Activated T-cell treated with anti-CD3 and anti-CD28 coated beads, Interleukin-2, amount 50 U/mL, for 72 hours (primary cell): Measurements from ENCODE around the gene SPTB. TPM values are rescaled to one million over a fixed set of nuclear protein-coding genes. Genes with fewer than 3 reads are reported as not detected.

ENCODE experiments used
- ATAC-seq, 2 donors: fragments of 150-1000 bp; cut with Tn5 transposase; replicated peaks in 1 of 2; 2 replicates each; pipeline ENCODE4 v1.10.0; 2021; ENCODE audit warnings: moderate library complexity in 2 of 2, mild to moderate bottlenecking in 1 of 2
- DNase-seq, 2 donors: peaks; one replicate each; pipeline ENCODE4 v3.0.0; 2021 to 2022; ENCODE audit warnings: mixed read lengths in 1 of 2
- H3K27ac Mint-ChIP-seq: one replicate; pipeline ENCODE4 v1.8.0; 2022; ENCODE audit warnings: mild to moderate bottlenecking, moderate library complexity, mixed read lengths
- H3K27me3 Mint-ChIP-seq: one replicate; pipeline ENCODE4 v1.8.0; 2022; ENCODE audit warnings: low read depth, mixed read lengths
- H3K36me3 Mint-ChIP-seq, 2 donors: one replicate each; pipeline ENCODE4 v1.8.0; 2022; ENCODE audit warnings: mixed read lengths in 2 of 2, mild to moderate bottlenecking in 1 of 2; ENCODE audit not compliant: insufficient read depth in 2 of 2
- H3K4me1 Mint-ChIP-seq: one replicate; pipeline ENCODE4 v1.8.0; 2022; ENCODE audit warnings: low read depth, mixed read lengths
- H3K4me3 Mint-ChIP-seq, 2 donors: one replicate each; pipeline ENCODE4 v1.8.0; 2022; ENCODE audit warnings: mild to moderate bottlenecking in 2 of 2, mixed read lengths in 2 of 2, moderate library complexity in 2 of 2
- H3K9me3 Mint-ChIP-seq, 2 donors: one replicate each; pipeline ENCODE4 v1.8.0; 2022; ENCODE audit warnings: mixed read lengths in 2 of 2
- total RNA-seq, 2 donors: library from RNA; stranded (reverse); gene quantifications; one replicate each; pipeline ENCODE4 v1.2.3, GENCODE V29; 2022

Gene SPTB
- total RNA-seq, 2 donors from 2014 or later: 0.23 to 0.70 TPM

DNA sequence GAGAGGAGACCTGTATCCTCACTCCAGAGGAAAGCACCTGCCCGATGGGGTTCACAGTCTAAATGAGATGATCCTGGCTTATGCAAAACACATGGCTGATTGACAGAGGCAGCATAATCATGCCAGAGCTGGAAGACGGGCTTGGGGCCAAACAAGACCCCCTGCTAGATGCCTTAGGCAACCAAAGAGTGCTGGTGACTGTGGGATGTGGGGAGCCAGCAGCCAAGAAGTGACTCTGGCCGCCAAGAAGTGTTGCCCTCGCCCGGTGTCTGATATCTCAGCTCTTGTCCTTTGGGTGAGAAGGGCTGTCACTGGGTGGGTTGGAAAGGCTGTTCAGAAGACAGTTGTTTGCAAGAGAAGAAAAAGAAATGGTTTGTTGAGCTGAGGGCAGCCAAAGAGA, 118.8 kb downstream of the SPTB start:
- H3K9me3 Mint-ChIP-seq: no peaks in the 10 kb centered on the region
- ATAC-seq: no peak

DNA sequence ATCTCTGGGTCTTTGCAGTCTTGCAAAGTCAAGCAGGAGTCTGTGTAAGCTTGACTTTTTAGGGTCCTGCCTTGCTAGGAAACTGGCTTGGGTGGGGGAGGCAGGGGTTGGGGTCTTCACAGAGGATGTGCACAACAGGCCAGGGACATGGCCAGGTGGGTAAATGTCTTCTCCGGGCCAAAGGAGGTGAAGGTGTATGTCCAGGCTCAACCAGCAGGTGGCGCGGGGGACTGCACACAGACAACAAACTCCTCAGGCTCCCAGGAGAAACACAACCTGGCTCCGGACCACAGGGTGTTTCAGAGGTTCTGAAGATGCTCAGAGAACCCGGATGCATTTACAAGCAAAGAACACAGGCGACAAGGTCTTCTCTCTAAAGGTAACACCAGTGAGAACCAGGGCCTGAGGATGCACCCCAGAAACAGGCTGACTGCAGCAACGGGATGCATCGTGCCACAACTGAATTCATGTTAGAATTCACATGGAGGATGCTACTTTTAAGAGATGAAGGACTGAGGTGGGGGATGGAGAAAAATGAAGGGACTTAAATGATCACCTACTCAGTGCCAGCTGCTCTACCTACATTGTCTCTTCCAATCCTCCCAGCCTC, 119.5 kb downstream of the SPTB start:
- no peak overlapping the region for H3K4me3 Mint-ChIP-seq
- no peak overlapping the region for H3K27ac Mint-ChIP-seq
- H3K36me3 Mint-ChIP-seq: no peaks in the 10 kb centered on the region
- DNase-seq (peak; percentile 62 to 72), ATAC-seq (no peak)
- H3K27me3 Mint-ChIP-seq: no peaks in the 10 kb centered on the region
- H3K9me3 Mint-ChIP-seq: no peaks in the 10 kb centered on the region
- H3K4me1 Mint-ChIP-seq: peaks cover 17% of the 10 kb centered on the region

More for the DNA sequence above, 118.8 kb downstream of the SPTB start:
- Mint-ChIP-seq H3K27me3 (no peaks in the 10 kb centered on the region), H3K27ac (no peak overlapping the region), H3K36me3 (no peaks in the 10 kb centered on the region), H3K4me3 (no peak overlapping the region), H3K4me1 (peaks cover 21% of the 10 kb centered on the region)
- DNase-seq: no peak

DNA sequence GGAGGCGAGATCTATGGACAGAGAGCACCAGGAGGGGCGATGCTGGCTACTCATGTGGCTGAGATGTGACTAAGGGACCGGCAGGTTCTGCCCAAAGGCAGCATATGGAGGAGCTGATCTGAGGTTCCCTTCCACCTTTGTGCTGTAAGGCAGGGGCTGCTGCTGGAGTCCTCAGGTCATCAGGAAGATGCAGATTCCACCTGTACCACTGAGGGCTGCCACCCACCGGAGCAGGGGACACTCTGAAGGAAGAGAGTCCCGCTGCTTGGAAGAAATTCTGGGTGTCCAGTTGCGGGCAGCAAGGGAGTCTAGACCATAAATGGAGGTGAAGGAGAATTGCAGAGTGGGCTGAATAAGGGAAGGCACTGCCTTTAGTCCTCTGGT, 120.2 kb downstream of the SPTB start:
- Mint-ChIP-seq H3K27me3 (no peaks in the 10 kb centered on the region), H3K4me3 (no peak overlapping the region), H3K27ac (no peak overlapping the region), H3K9me3 (no peaks in the 10 kb centered on the region), H3K4me1 (peaks cover 15% of the 10 kb centered on the region), H3K36me3 (no peaks in the 10 kb centered on the region)
- ATAC-seq (no peak), DNase-seq (no peak)

DNA sequence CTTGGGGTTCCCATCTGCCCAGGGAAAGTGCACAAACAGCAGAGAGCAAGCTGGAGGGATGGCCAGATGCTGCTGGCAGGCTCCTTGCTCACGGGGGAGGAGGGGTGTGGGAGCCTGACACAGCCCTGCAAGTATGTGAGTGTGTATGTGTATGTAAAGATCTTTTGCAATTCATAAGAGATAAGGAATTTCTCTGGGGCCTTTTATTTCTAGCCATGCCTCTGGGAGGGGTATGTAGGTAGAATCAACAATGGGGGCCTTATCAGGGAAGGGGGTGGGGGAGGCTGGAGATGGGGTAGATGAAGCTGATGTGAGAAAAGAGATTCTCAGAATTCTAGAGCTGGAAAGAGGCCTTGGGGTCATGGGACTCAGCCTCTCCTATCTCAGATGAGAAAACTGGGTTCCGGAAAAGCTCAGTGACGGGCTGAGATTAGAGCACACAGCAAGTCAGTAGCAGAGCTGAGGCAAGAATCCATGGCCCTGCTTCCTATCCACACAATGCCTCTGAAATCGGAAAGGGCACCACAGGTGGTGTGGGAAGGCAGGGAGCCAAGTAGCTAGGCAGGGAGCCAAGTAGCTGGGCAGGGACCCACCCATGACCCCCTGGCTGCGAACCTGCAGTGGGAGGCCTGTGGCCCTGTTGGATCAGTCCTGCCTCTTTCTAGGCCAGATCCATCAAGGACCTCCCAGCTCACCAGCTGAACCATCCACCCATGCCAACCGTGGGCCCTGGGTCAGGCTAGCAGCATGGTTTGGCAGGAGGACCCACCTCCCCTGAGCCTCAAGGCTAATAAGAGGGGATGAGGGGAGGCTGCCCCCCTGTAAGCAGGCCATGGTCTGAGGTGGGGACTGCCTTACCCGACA, 120.8 kb downstream of the SPTB start:
- ATAC-seq (no peak), DNase-seq (no peak)
- Mint-ChIP-seq H3K27ac (no peak overlapping the region), H3K9me3 (no peaks in the 10 kb centered on the region), H3K36me3 (no peaks in the 10 kb centered on the region), H3K4me3 (no peak overlapping the region), H3K27me3 (no peaks in the 10 kb centered on the region), H3K4me1 (peaks cover 11% of the 10 kb centered on the region)

DNA sequence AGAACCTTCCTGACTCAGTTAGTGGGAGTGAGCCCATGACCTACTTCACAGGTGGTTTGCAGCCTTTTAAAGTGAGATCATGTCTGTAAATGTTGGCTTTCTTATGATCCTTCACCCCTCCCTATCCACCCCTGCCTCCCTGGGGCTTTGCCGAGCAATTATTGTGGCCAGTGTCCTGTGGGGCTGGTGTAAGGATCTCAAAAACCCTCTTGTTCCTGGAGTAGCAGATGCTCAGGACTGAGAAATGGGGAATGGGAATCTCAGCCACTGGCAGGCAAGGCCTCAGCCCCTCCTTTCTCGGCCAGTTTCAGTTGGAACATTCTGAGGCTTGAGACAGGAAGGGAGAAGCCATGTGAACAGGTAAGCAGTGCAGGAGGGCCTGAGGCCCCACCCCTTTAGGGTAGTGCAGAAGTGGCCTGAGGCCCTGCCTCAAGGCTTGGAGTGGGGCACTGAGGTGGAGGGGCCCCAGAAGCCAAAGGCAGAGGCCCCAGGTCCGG, 121.6 kb downstream of the SPTB start:
- Mint-ChIP-seq H3K36me3 (no peaks in the 10 kb centered on the region), H3K9me3 (no peaks in the 10 kb centered on the region), H3K4me3 (no peak overlapping the region), H3K27ac (no peak overlapping the region), H3K27me3 (no peaks in the 10 kb centered on the region), H3K4me1 (peaks cover 11% of the 10 kb centered on the region)
- no peak for ATAC-seq
- no peak for DNase-seq

DNA sequence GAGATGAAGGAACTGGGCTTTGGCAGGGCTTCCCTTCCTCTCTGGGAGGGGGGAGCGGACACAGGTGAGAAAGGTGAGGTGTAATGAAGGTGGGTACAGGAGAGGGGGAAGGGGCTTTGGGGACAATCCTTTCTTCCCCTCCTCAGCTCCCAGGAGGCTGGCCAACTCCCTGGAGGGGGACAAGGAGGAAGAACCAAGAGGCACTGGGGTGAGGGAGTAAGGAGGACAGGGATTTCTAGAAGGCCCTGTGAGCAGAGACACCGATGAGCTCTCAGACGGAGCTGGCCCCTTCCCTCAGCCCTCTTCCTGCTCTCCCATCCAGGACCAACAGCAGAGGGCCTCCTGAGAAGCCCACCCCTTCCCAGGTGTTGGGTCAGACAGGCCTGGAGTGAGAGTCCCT, 122.1 kb downstream of the SPTB start:
- no peaks in the 10 kb centered on the region for H3K27me3 Mint-ChIP-seq
- no peaks in the 10 kb centered on the region for H3K9me3 Mint-ChIP-seq
- H3K4me3 Mint-ChIP-seq: no peak overlapping the region
- H3K27ac Mint-ChIP-seq: no peak overlapping the region
- DNase-seq (no peak), ATAC-seq (no peak)
- peaks cover 11% of the 10 kb centered on the region for H3K4me1 Mint-ChIP-seq
- no peaks in the 10 kb centered on the region for H3K36me3 Mint-ChIP-seq

DNA sequence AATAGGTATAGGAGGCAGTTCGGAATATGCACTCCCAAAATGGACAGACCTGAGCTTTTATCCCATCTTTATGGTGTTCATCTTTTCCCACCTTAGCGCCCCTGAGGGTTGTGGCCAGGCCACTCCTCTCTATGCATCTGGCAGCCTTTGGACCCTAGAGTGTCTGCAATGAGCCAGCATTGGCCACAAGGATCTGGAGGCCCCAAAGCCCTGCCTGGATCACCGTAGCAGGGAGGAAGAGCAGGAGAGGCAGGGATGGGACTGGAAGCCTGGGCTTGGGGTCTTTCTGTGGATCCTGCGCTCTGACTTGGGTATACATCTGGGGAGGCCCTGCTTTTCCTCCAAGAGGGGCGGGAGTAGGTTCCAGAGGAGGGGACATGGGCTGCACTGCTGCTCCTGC, 123.0 kb downstream of the SPTB start:
- no peak overlapping the region for H3K27ac Mint-ChIP-seq

DNA sequence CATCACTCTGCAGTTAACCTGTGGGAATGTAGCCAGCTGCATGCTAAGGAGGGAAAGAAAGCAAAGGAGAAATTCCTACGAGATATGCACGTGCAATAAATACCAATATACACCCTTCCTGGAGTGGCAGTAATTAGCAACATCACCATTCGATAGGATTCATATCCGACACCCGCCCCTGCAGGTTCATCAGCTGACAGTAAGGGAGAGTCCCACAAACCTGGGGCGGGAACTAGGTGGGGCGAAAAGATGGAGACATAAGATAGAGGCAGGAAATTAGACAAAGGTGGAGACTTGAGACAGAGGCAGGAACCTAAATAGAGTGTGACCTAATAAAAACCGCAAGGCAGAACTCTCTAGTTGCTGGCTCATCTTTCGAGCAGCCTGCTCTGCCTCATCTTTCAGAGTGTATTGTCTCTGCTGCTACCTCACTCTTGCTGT, 123.9 kb downstream of the SPTB start:
- Mint-ChIP-seq H3K9me3 (no peaks in the 10 kb centered on the region), H3K27ac (no peak overlapping the region), H3K4me3 (peak overlapping the region in 1 of 2 donors; percentile 24), H3K27me3 (no peaks in the 10 kb centered on the region), H3K36me3 (no peaks in the 10 kb centered on the region), H3K4me1 (no peaks in the 10 kb centered on the region)
- DNase-seq: peak; percentile 25 to 61
- peak; percentile 80 to 94 for ATAC-seq

More for the DNA sequence above, 123.0 kb downstream of the SPTB start:
- peak overlapping the region in 1 of 2 donors; percentile 12 for H3K4me3 Mint-ChIP-seq
- DNase-seq (no peak), ATAC-seq (no peak)
- H3K9me3 Mint-ChIP-seq: no peaks in the 10 kb centered on the region
- no peaks in the 10 kb centered on the region for H3K36me3 Mint-ChIP-seq
- no peaks in the 10 kb centered on the region for H3K27me3 Mint-ChIP-seq
- peaks cover 6% of the 10 kb centered on the region for H3K4me1 Mint-ChIP-seq

DNA sequence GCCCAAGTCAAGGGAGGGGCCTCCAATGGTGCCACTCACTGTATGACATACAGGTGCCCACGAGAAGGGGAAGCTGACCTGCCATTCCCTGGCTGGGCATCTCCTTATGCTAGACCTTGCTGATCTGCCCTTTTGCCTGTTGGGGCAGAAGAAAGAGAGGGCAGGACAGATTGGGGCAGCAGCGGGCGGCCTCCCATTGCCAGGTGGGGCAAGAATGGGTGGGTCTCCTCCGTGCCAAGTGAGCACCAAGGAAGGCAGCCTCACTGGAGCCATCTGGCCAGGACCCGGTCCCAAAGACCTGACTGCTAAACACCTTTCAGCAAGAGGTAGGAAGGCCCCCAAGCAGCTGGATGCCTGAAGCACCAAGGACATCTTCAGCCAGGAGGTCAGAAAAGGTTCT, 125.0 kb downstream of the SPTB start:
- ATAC-seq (no peak), DNase-seq (no peak)
- Mint-ChIP-seq H3K36me3 (no peaks in the 10 kb centered on the region), H3K4me1 (no peaks in the 10 kb centered on the region), H3K27me3 (no peaks in the 10 kb centered on the region), H3K4me3 (no peak overlapping the region), H3K27ac (peak overlapping the region; percentile 7), H3K9me3 (no peaks in the 10 kb centered on the region)

DNA sequence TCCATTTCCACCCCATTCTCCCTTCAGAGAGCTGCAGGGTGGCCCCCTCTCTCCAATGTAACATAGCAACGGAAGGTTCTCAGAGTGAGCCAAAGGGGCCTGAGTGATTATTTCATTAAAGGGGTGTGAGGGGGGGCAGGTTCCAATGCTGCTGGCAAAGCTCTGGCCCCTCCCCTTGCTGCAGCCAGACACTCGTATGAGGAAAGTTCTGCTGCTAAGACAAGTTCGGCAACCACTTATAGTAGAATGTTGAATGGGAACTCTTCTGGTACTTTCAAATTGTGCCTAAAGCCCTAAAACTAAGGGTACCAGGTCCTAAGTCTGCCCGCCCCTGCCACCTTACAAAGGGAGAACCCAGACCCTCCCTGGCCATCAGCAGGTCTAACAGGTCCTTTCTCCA, 125.7 kb downstream of the SPTB start:
- Mint-ChIP-seq H3K4me1 (no peaks in the 10 kb centered on the region), H3K4me3 (no peak overlapping the region), H3K27me3 (no peaks in the 10 kb centered on the region), H3K36me3 (no peaks in the 10 kb centered on the region), H3K27ac (no peak overlapping the region), H3K9me3 (no peaks in the 10 kb centered on the region)
- ATAC-seq (no peak), DNase-seq (no peak)

DNA sequence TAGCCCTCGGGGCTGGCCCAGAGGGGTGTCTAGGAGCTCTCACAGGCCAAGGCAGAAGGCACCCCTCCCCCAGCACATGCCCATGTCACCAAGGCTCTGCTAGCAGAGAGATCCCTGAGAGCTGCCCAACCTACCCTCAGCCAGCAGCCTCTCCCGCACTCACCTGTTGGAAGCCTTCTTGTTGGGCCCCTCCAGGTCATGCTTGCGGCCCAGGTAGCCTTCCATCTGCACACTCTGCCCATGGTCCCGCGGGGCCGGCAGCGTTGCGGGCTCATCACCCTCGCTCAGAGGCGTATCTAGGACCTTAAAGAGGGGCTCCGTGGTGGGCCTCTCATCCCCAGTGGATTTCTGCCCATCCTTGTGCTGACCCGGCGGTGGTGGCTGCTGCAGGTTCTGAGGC, 126.3 kb downstream of the SPTB start:
- Mint-ChIP-seq H3K27ac (no peak overlapping the region), H3K4me1 (no peaks in the 10 kb centered on the region), H3K9me3 (no peaks in the 10 kb centered on the region), H3K36me3 (no peaks in the 10 kb centered on the region), H3K27me3 (no peaks in the 10 kb centered on the region), H3K4me3 (no peak overlapping the region)
- no peak for ATAC-seq
- no peak for DNase-seq

DNA sequence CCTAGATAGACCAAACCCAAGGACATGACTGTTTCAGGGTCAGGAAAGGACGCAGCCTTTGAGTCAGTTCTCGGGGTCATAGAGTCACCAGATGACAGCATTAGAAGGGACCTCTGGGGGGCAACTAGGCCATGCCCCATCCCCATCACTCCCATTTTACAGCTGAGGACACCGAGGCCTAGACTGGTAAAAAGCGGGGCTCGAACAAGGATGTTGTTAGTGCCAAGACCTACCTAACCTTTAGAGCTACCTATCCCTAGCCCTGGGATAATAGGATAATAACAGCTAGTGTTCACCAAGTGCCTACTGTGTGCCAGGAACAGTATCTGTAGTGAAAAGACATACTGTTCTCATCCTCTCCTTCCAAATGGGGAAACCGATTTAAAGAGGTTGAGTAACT, 126.8 kb downstream of the SPTB start:
- Mint-ChIP-seq H3K27me3 (no peaks in the 10 kb centered on the region), H3K4me1 (no peaks in the 10 kb centered on the region), H3K36me3 (no peaks in the 10 kb centered on the region), H3K9me3 (no peaks in the 10 kb centered on the region), H3K27ac (no peak overlapping the region), H3K4me3 (no peak overlapping the region)
- ATAC-seq (no peak), DNase-seq (no peak)

DNA sequence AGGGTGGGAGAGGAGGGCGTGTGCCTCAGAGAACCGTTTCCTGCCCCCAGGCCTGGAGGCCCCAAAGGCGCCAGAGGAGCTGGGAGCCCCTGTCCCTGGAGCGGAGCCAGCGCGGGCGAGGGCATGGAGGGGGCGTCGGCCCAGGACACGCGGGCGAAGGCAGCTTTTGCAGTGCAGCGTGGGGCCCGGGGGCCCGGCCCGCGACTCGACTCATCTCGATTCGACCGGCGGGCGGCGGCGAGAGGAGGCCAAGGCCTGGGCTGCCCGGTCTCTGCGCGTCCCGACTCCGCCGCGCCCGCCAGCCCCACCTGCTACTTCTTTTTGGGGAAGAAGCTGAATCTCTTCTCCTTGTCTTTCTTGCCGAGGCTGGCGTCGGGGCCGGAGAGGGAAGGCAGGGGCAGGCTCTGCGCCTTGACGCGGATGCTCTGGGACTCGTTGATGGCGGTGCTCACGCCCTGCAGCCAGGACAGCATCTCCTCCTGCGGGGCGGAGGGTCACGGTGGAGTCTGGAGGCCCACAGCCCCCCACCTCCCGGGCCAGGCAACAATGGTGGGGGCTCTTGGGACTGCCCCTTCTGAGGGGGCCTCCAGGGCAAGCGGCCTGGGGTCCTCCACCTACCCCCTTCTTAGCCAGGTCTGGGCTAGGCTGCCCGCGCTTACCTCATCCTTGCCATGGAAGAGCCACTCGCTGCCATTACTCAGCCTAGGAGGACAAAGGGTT, 130.6 kb downstream of the SPTB start:
- H3K4me1 Mint-ChIP-seq: no peaks in the 10 kb centered on the region
- H3K27ac Mint-ChIP-seq: no peak overlapping the region
- no peaks in the 10 kb centered on the region for H3K36me3 Mint-ChIP-seq
- no peak for DNase-seq
- no peak overlapping the region for H3K4me3 Mint-ChIP-seq
- ATAC-seq: no peak
- no peaks in the 10 kb centered on the region for H3K27me3 Mint-ChIP-seq
- no peaks in the 10 kb centered on the region for H3K9me3 Mint-ChIP-seq
